Measurements from ENCODE around the gene ACTRT2.

- TF ChIP-seq CTCF (IDR thresholded peaks at IDR 0.05; ENCODE audit: control extremely low read depth in 1 of 3, insufficient read depth in 1 of 3, low read depth in 1 of 3, low read length in 3 of 3): no peak
- no peak for TF ChIP-seq HDAC6 (IDR thresholded peaks at IDR 0.05; ENCODE audit: low read depth, low read length)
- no peak for TF ChIP-seq POLR2A (IDR thresholded peaks at IDR 0.05; ENCODE audit: control extremely low read depth in 1 of 2, low read depth in 2 of 2, low read length in 2 of 2)
- no peak for TF ChIP-seq EP300 (IDR thresholded peaks at IDR 0.05; ENCODE audit: borderline replicate concordance in 1 of 2, low read depth in 2 of 2, low read length in 2 of 2)
- TF ChIP-seq EZH2 (IDR thresholded peaks at IDR 0.05; ENCODE audit: low read depth, low read length, severe bottlenecking): no peak
- TF ChIP-seq RFX5 (IDR thresholded peaks at IDR 0.05; ENCODE audit: borderline replicate concordance, low read depth, low read length): no peak
- no peak for TF ChIP-seq ZNF274 (IDR thresholded peaks at IDR 0.05; ENCODE audit: borderline replicate concordance, extremely low read depth, low read length)
- TF ChIP-seq POLR2AphosphoS5 (IDR thresholded peaks at IDR 0.05; ENCODE audit: low read depth, low read length): no peak
Observed at GRCh38 chr1:2974701-2975301, 46.5 kb upstream of the ACTRT2 start.

All from H1 (cell line).